ENCODE measurements around the gene CRB2.

DNA sequence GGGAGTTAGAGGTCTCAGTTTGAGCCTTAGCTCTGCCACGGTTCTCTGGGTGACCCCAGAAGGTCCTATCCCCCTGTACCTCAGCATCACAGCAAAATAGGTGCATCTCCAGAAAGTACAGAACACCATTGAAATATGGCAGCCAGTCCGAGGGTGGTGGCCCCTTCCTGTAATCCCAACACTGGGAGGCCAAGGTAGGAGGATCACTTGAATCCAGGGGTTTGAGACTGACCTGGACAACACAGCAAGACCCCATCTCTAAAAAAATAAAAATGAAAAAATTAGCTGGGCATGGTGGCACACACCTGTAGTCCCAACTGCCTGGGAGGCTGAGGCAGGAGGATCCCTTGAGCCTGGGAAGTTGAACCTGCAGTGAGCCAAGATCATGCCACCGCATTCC is 7.0 kb upstream of the CRB2 start:
- TF ChIP-seq, protein P1, sequence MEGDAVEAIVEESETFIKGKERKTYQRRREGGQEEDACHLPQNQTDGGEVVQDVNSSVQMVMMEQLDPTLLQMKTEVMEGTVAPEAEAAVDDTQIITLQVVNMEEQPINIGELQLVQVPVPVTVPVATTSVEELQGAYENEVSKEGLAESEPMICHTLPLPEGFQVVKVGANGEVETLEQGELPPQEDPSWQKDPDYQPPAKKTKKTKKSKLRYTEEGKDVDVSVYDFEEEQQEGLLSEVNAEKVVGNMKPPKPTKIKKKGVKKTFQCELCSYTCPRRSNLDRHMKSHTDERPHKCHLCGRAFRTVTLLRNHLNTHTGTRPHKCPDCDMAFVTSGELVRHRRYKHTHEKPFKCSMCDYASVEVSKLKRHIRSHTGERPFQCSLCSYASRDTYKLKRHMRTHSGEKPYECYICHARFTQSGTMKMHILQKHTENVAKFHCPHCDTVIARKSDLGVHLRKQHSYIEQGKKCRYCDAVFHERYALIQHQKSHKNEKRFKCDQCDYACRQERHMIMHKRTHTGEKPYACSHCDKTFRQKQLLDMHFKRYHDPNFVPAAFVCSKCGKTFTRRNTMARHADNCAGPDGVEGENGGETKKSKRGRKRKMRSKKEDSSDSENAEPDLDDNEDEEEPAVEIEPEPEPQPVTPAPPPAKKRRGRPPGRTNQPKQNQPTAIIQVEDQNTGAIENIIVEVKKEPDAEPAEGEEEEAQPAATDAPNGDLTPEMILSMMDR (IDR thresholded peaks at IDR 0.05), result no peak
- TF ChIP-seq POLR2A (IDR thresholded peaks at IDR 0.05), result no peak

Data from body of pancreas (tissue), 4 donors.